K562 (cell line): ENCODE data around the gene LAPTM4A. TPM values are rescaled to one million over a fixed set of nuclear protein-coding genes. Genes with fewer than 3 reads are reported as not detected.

Source experiments
- ARID3A ChIP-seq: IDR thresholded peaks from 2 replicates; pipeline ENCODE4 v1.6.1; 2012; ENCODE audit warnings: low read depth, low read length, improper control_type of control experiment, borderline replicate concordance
- ATF1 ChIP-seq, 2 experiments: fragments of 450-650 bp in 1 of 2; IDR thresholded peaks; 2 replicates each; pipeline ENCODE4 v1.6.1; 2016; ENCODE audit warnings: missing compliant biosample characterization in 1 of 2, missing genetic modification characterization in 1 of 2
- BRF1 ChIP-seq: IDR thresholded peaks from 3 replicates; pipeline ENCODE4 v1.6.1; 2011; ENCODE audit warnings: borderline replicate concordance, mild to moderate bottlenecking; ENCODE audit not compliant: insufficient read length; ENCODE audit errors: extremely low read depth
- CBFA2T3 ChIP-seq: fragments of 450-650 bp; IDR thresholded peaks from 2 replicates; pipeline ENCODE4 v1.6.1; 2017
- CREB3L1 ChIP-seq: fragments of 450-650 bp; IDR thresholded peaks from 2 replicates; pipeline ENCODE4 v1.6.1; 2014; ENCODE audit warnings: low read depth, mild to moderate bottlenecking, moderate library complexity, borderline replicate concordance
- ESRRA ChIP-seq: fragments of 450-650 bp; IDR thresholded peaks from 2 replicates; pipeline ENCODE4 v1.6.1; 2014; ENCODE audit warnings: low read depth, mild to moderate bottlenecking, moderate library complexity, borderline replicate concordance
- ETV5 ChIP-seq: sonication (generic); formaldehyde crosslinking; IDR thresholded peaks from 2 replicates; pipeline ENCODE4 v1.4.0; 2020; ENCODE audit warnings: low read depth, mild to moderate bottlenecking, missing genetic modification reagents
- HMG20B ChIP-seq: fragments of 250-450 bp; sonication (Bioruptor Pico); IDR thresholded peaks from 2 replicates; pipeline ENCODE4 v1.5.0; 2021; ENCODE audit warnings: mild to moderate bottlenecking
- KDM1A ChIP-seq, 2 experiments: fragments of 450-650 bp; IDR thresholded peaks; 2 replicates each; pipeline ENCODE4 v1.6.1; 2016; ENCODE audit warnings: mild to moderate bottlenecking in 2 of 2
- MAFG ChIP-seq: fragments of 450-650 bp; conservative IDR thresholded peaks from 2 replicates; pipeline ENCODE4 v1.6.1; 2016; ENCODE audit warnings: missing genetic modification characterization, missing compliant biosample characterization
- PCBP1 ChIP-seq: fragments of 200-400 bp; formaldehyde crosslinking; IDR thresholded peaks from 2 replicates; pipeline ENCODE4 v1.6.1; 2018; ENCODE audit warnings: mild to moderate bottlenecking, low read depth, low read length; ENCODE audit not compliant: poor library complexity, severe bottlenecking
- PHF20 ChIP-seq: fragments of 450-650 bp; IDR thresholded peaks from 2 replicates; pipeline ENCODE4 v1.6.1; 2018; ENCODE audit not compliant: partially characterized antibody
- PYGO2 ChIP-seq: fragments of 450-650 bp; IDR thresholded peaks from 2 replicates; pipeline ENCODE4 v1.6.1; 2016; ENCODE audit warnings: mild to moderate bottlenecking, missing genetic modification characterization, moderate library complexity, missing compliant biosample characterization
- RBM15 ChIP-seq: fragments of 200-400 bp; formaldehyde crosslinking; IDR thresholded peaks from 2 replicates; pipeline ENCODE4 v1.6.1; 2018; ENCODE audit warnings: mild to moderate bottlenecking, low read length, moderate library complexity; ENCODE audit not compliant: insufficient read depth
- RFX5 ChIP-seq: IDR thresholded peaks from 2 replicates; pipeline ENCODE4 v1.6.1; 2011; ENCODE audit warnings: low read depth, mild to moderate bottlenecking, improper control_type of control experiment, low read length
- TOE1 ChIP-seq, 2 experiments: fragments of 450-650 bp in 1 of 2; sonication (generic) in 1 of 2; formaldehyde crosslinking in 1 of 2; IDR thresholded peaks; 2 replicates each; pipeline versions ENCODE4 v1.7.1 to v1.8.0; 2016 to 2022; ENCODE audit warnings: borderline replicate concordance in 2 of 2, mild to moderate bottlenecking in 2 of 2, antibody characterized with exemption in 1 of 2, inconsistent platforms in 1 of 2, low read depth in 1 of 2, missing genetic modification reagents in 1 of 2, moderate library complexity in 1 of 2
- USF1 ChIP-seq: sonication (generic); formaldehyde crosslinking; IDR thresholded peaks from 2 replicates; pipeline ENCODE4 v1.9.0; 2022; ENCODE audit warnings: mild to moderate bottlenecking, missing genetic modification reagents
- ZBTB11 ChIP-seq, 3 experiments: fragments of 200-800 bp in 1 of 3; fragments of 250-450 bp in 1 of 3; fragments of 450-650 bp in 1 of 3; sonication (Bioruptor Pico) in 1 of 3; sonication (Bioruptor generic) in 1 of 3; formaldehyde crosslinking in 1 of 3; IDR thresholded peaks; 2 replicates each; pipeline versions ENCODE4 v1.6.1 to v1.8.0; 2016 to 2022; ENCODE audit warnings: mild to moderate bottlenecking in 2 of 3, missing genetic modification characterization in 2 of 3, missing compliant biosample characterization in 1 of 3, moderate library complexity in 1 of 3
- ZNF23 ChIP-seq: fragments of 250-450 bp; sonication (Bioruptor Pico); IDR thresholded peaks from 2 replicates; pipeline ENCODE4 v1.4.0; 2020; ENCODE audit warnings: mild to moderate bottlenecking
- polyA plus RNA-seq, 8 experiments: library from polyadenylated mRNA; depleted of rRNA in 4 of 8; stranded (reverse) in 5 of 8; unstranded in 3 of 8; fragments of >200 nt; fragmentation: Nextera tagmentation in 2 of 8; fragmentation: Illumina TruSeq in 1 of 8; extraction: Ambion mirVana in 2 of 8; extraction: Trizol in 1 of 8; gene quantifications; 2 replicates each; pipeline versions ENCODE4 v1.2.1 to v1.2.3, GENCODE V29; 2011 to 2014; ENCODE audit warnings: inconsistent platforms in 1 of 8, missing spikeins in 1 of 8
- total RNA-seq, 7 experiments: library from RNA; depleted of rRNA in 6 of 7; stranded (reverse); fragments of >200 nt in 6 of 7; fragmentation: Illumina TruSeq in 2 of 7; extraction: Trizol in 2 of 7; gene quantifications; 2 replicates each; pipeline versions ENCODE4 v1.2.1 to v1.2.3, GENCODE V29; 2011 to 2021; ENCODE audit warnings: low replicate concordance in 1 of 7

LAPTM4A gene
- total and polyA plus RNA-seq, 9 of the 15 experiments (the other 6 are each of a cell fraction or from before 2014, with no cell fraction given) = 13.4 to 157 (median 50.1) TPM

GRCh38 chr2:20052861-20053281, 1.4 kb upstream of the LAPTM4A start (continued):
- TF ChIP-seq ARID3A = 0 out of 2 replicates have a peak, but pooled peaks have one; percentile 39
- TF ChIP-seq ESRRA = no peak
- no peak for TF ChIP-seq USF1 (CRISPR knock-in tag)
- TF ChIP-seq ETV5 (CRISPR knock-in tag) = no peak
- no peak for TF ChIP-seq HMG20B (CRISPR knock-in tag)
- no peak for TF ChIP-seq RFX5
- TF ChIP-seq PHF20 = no peak
- no peak for TF ChIP-seq MAFG (tag)
- no peak for TF ChIP-seq RBM15
- no peak for TF ChIP-seq TOE1 (IDR thresholded peaks at IDR 0.05; ENCODE audit: borderline replicate concordance)
- TF ChIP-seq TOE1 (CRISPR knock-in tag; IDR thresholded peaks at IDR 0.05; ENCODE audit: borderline replicate concordance, low read depth) = no peak
- TF ChIP-seq CREB3L1 = no peak
- TF ChIP-seq CBFA2T3 = peak; percentile 84
- TF ChIP-seq BRF1 = no peak
- TF ChIP-seq ATF1 (CRISPR knock-in tag; IDR thresholded peaks at IDR 0.05) = no peak
- TF ChIP-seq ATF1 (tag; IDR thresholded peaks at IDR 0.05) = no peak
- peak; percentile 27 to 30; a peak in 1 of 4 replicates for TF ChIP-seq KDM1A (IDR thresholded peaks at IDR 0.05)
- no peak for TF ChIP-seq ZBTB11 (CRISPR knock-in tag; IDR thresholded peaks at IDR 0.05)
- TF ChIP-seq ZNF23 (CRISPR knock-in tag) = no peak
- no peak for TF ChIP-seq PYGO2 (tag)
- TF ChIP-seq PCBP1 = no peak
